WTC11 (cell line): Measurements from ENCODE around the gene SHISA9. TPM values are rescaled to one million over a fixed set of nuclear protein-coding genes. Genes with fewer than 3 reads are reported as not detected.

Experiments
- ATAC-seq: fragments of 200-7000 bp; cut with Tn5 transposase; 2 replicates; pipeline ENCODE4 v1.10.0; 2021; ENCODE audit warnings: mild to moderate bottlenecking, moderate library complexity
- CTCF ChIA-PET: fragments of 300-600 bp; sonication (Branson Sonifier 250); formaldehyde crosslinking; loops from one replicate; lab custom pipeline; 2021; ENCODE audit warnings: antibody characterized with exemption; lab: Charles Lee
- POLR2A ChIA-PET: fragments of 350-600 bp; sonication (Branson Sonifier 250); formaldehyde crosslinking; loops from one replicate; lab custom pipeline; 2021; ENCODE audit warnings: antibody characterized with exemption; lab: Charles Lee
- DNase-seq: peaks from one replicate; pipeline ENCODE4 v3.0.0; 2021; ENCODE audit warnings: low spot score
- H3K27ac Mint-ChIP-seq: 2 replicates; pipeline ENCODE4 v1.8.0; 2021; ENCODE audit warnings: mixed read lengths
- H3K27me3 Mint-ChIP-seq: 2 replicates; pipeline ENCODE4 v1.8.0; 2021; ENCODE audit warnings: low read depth, mild to moderate bottlenecking, moderate library complexity, mixed read lengths
- H3K36me3 Mint-ChIP-seq: 2 replicates; pipeline ENCODE4 v1.8.0; 2021; ENCODE audit warnings: mixed read lengths
- H3K4me1 Mint-ChIP-seq: 2 replicates; pipeline ENCODE4 v1.8.0; 2022; ENCODE audit warnings: mixed read lengths
- H3K4me3 Mint-ChIP-seq: 2 replicates; pipeline ENCODE4 v1.8.0; 2021; ENCODE audit warnings: mild to moderate bottlenecking, moderate library complexity, mixed read lengths
- H3K9me3 Mint-ChIP-seq: 2 replicates; pipeline ENCODE4 v1.8.0; 2021; ENCODE audit warnings: mixed read lengths
- E2F4 ChIP-seq: sonication (generic); formaldehyde crosslinking; IDR thresholded peaks from 2 replicates; pipeline ENCODE4 v1.8.1; 2022; ENCODE audit warnings: low read depth, mild to moderate bottlenecking, moderate library complexity, missing genetic modification reagents, borderline replicate concordance
- ELF4 ChIP-seq: sonication (generic); formaldehyde crosslinking; IDR thresholded peaks from 2 replicates; pipeline ENCODE4 v1.8.1; 2022; ENCODE audit warnings: low read depth, mild to moderate bottlenecking, moderate library complexity, missing genetic modification reagents
- FOXP1 ChIP-seq: sonication (generic); formaldehyde crosslinking; IDR thresholded peaks from 2 replicates; pipeline ENCODE4 v1.8.0; 2022; ENCODE audit warnings: missing genetic modification reagents, mild to moderate bottlenecking, moderate library complexity, borderline replicate concordance
- GRHL2 ChIP-seq: fragments of 250-450 bp; sonication (Bioruptor Pico); IDR thresholded peaks from 2 replicates; pipeline ENCODE4 v1.8.0; 2022; ENCODE audit warnings: mild to moderate bottlenecking, moderate library complexity; ENCODE audit not compliant: insufficient replicate concordance, severe bottlenecking
- IRF2 ChIP-seq: sonication (generic); formaldehyde crosslinking; IDR thresholded peaks from 2 replicates; pipeline ENCODE4 v1.8.0; 2022; ENCODE audit warnings: low read depth, missing genetic modification reagents, borderline replicate concordance
- JUN ChIP-seq: sonication (generic); formaldehyde crosslinking; IDR thresholded peaks from 2 replicates; pipeline ENCODE4 v1.8.0; 2023; ENCODE audit warnings: mild to moderate bottlenecking, missing genetic modification reagents
- NR2C2 ChIP-seq: sonication (generic); formaldehyde crosslinking; IDR thresholded peaks from 2 replicates; pipeline ENCODE4 v1.8.0; 2022; ENCODE audit warnings: mild to moderate bottlenecking, missing genetic modification reagents
- RELA ChIP-seq: sonication (generic); formaldehyde crosslinking; IDR thresholded peaks from 2 replicates; pipeline ENCODE4 v1.8.1; 2022; ENCODE audit warnings: missing genetic modification reagents, mild to moderate bottlenecking, borderline replicate concordance
- SMAD3 ChIP-seq: sonication (generic); formaldehyde crosslinking; IDR thresholded peaks from 2 replicates; pipeline ENCODE4 v1.8.0; 2022; ENCODE audit warnings: missing genetic modification reagents, mild to moderate bottlenecking, borderline replicate concordance
- SMAD4 ChIP-seq: sonication (generic); formaldehyde crosslinking; IDR thresholded peaks from 2 replicates; pipeline ENCODE4 v1.8.0; 2022; ENCODE audit warnings: mild to moderate bottlenecking, missing genetic modification reagents
- SP1 ChIP-seq: sonication (generic); formaldehyde crosslinking; conservative IDR thresholded peaks from 2 replicates; pipeline ENCODE4 v1.8.1; 2022; ENCODE audit warnings: missing genetic modification reagents
- STAT6 ChIP-seq: sonication (generic); formaldehyde crosslinking; conservative IDR thresholded peaks from 2 replicates; pipeline ENCODE4 v1.8.1; 2023; ENCODE audit warnings: mild to moderate bottlenecking, low read depth, missing genetic modification reagents, moderate library complexity
- ZBTB21 ChIP-seq: sonication (generic); formaldehyde crosslinking; IDR thresholded peaks from 2 replicates; pipeline ENCODE4 v1.8.1; 2023; ENCODE audit warnings: mild to moderate bottlenecking, missing genetic modification reagents, borderline replicate concordance
- ZBTB43 ChIP-seq: sonication (generic); formaldehyde crosslinking; IDR thresholded peaks from 2 replicates; pipeline ENCODE4 v1.8.1; 2023; ENCODE audit warnings: mild to moderate bottlenecking, missing genetic modification reagents
- ZNF138 ChIP-seq: sonication (generic); formaldehyde crosslinking; conservative IDR thresholded peaks from 2 replicates; pipeline ENCODE4 v1.8.1; 2022; ENCODE audit warnings: mild to moderate bottlenecking, moderate library complexity, missing genetic modification reagents
- ZNF317 ChIP-seq: sonication (generic); formaldehyde crosslinking; IDR thresholded peaks from 2 replicates; pipeline ENCODE4 v1.8.1; 2023; ENCODE audit warnings: low read depth, mild to moderate bottlenecking, moderate library complexity, missing genetic modification reagents, borderline replicate concordance
- total RNA-seq: library from RNA; stranded (reverse); gene quantifications from 3 replicates; pipeline ENCODE4 v1.2.3, GENCODE V29; 2021
- TF ChIP-seq, protein P1 (sequence below): sonication (generic); formaldehyde crosslinking; IDR thresholded peaks from 2 replicates; pipeline ENCODE4 v1.8.0; 2022; ENCODE audit warnings: mild to moderate bottlenecking, missing genetic modification reagents
- TF ChIP-seq, protein P2 (sequence below): sonication (generic); formaldehyde crosslinking; IDR thresholded peaks from 2 replicates; pipeline ENCODE4 v1.8.1; 2022; ENCODE audit warnings: mild to moderate bottlenecking, moderate library complexity, missing genetic modification reagents
- TF ChIP-seq, protein P3 (sequence below): sonication (generic); formaldehyde crosslinking; IDR thresholded peaks from 2 replicates; pipeline ENCODE4 v1.8.0; 2023; ENCODE audit warnings: missing genetic modification reagents

SHISA9 gene
- total RNA-seq, 1 experiment from 2014 or later = 37.5 TPM

- ChIA-PET CTCF (no interaction called here), POLR2A (no interaction called here)
- ATAC-seq = no peak
- H3K4me1 Mint-ChIP-seq = peaks cover 12% of the 10 kb centered on the region
- peaks cover 19% of the 10 kb centered on the region for H3K36me3 Mint-ChIP-seq
- no peaks in the 10 kb centered on the region; the same call in none of the 2 replicates for H3K27me3 Mint-ChIP-seq
- peaks cover 20% of the 10 kb centered on the region for H3K9me3 Mint-ChIP-seq
- no peak overlapping the region for H3K4me3 Mint-ChIP-seq
- DNase-seq = no peak
- TF ChIP-seq FOXP1 (CRISPR knock-in tag) = no peak
- no peak for TF ChIP-seq SMAD4 (CRISPR knock-in tag)
- TF ChIP-seq, protein P1, sequence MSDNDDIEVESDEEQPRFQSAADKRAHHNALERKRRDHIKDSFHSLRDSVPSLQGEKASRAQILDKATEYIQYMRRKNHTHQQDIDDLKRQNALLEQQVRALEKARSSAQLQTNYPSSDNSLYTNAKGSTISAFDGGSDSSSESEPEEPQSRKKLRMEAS (CRISPR knock-in tag) = no peak
- no peak overlapping the region for H3K27ac Mint-ChIP-seq
Observed at GRCh38 chr16:13223666-13224065, 322.3 kb downstream of the SHISA9 start.

- CTCF ChIA-PET = no interaction called here
- peaks cover 16% of the 10 kb centered on the region for H3K36me3 Mint-ChIP-seq
- DNase-seq = no peak
Observed at GRCh38 chr16:13229039-13229438, 327.6 kb downstream of the SHISA9 start.

DNA sequence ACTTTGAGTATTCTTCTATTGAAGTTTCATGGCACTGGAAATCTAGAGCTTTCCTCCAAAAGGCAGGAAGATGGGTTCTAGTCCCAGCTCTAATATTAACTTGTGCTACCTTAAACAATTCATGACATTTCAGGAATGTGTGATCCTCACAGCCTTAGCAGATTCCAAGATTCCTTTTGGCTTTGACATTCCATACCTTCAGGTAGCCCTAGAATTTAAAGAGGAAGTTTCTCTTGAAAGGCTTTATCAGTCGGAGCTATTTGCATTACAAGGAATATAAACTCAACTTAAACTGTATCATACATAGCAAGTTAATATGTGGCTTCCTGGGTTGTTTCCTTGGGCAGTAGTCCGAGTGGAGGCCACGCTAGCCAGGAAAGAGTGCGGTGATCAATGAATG, 330.0 kb downstream of the SHISA9 start:
- DNase-seq (no peak), ATAC-seq (peak; percentile 93)
- H3K4me3 Mint-ChIP-seq = no peak overlapping the region
- ChIA-PET POLR2A (interaction anchor here (0.6 to 1.4 kb wide), 2 partner anchors 43 to 330 kb away, joined by 5 to 8 read pairs; partner anchors contain the start of gene SHISA9), CTCF (interaction anchor here (1.2 kb wide), 1 partner anchor 101 kb away, joined by 3 read pairs; no protein-coding TSS in a partner anchor)
- peaks cover 49% of the 10 kb centered on the region for H3K4me1 Mint-ChIP-seq
- H3K27me3 Mint-ChIP-seq = no peaks in the 10 kb centered on the region; the same call in 1 of the 2 replicates
- H3K9me3 Mint-ChIP-seq = peaks cover 20% of the 10 kb centered on the region
- peaks cover 21% of the 10 kb centered on the region for H3K36me3 Mint-ChIP-seq
- peak overlapping the region; percentile 93 for H3K27ac Mint-ChIP-seq
- TF ChIP-seq FOXP1 (CRISPR knock-in tag) (no peak), E2F4 (CRISPR knock-in tag) (no peak), ZNF138 (CRISPR knock-in tag) (no peak), SMAD4 (CRISPR knock-in tag) (no peak), IRF2 (no peak), ELF4 (no peak), GRHL2 (CRISPR knock-in tag) (no peak), RELA (CRISPR knock-in tag) (no peak), ZBTB43 (CRISPR knock-in tag) (no peak), JUN (CRISPR knock-in tag) (no peak), STAT6 (no peak), SMAD3 (CRISPR knock-in tag) (no peak), NR2C2 (CRISPR knock-in tag) (no peak), ZBTB21 (CRISPR knock-in tag) (no peak), ZNF317 (no peak)
- TF ChIP-seq, protein P2, sequence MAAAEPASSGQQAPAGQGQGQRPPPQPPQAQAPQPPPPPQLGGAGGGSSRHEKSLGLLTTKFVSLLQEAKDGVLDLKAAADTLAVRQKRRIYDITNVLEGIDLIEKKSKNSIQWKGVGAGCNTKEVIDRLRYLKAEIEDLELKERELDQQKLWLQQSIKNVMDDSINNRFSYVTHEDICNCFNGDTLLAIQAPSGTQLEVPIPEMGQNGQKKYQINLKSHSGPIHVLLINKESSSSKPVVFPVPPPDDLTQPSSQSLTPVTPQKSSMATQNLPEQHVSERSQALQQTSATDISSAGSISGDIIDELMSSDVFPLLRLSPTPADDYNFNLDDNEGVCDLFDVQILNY (CRISPR knock-in tag) = no peak
- TF ChIP-seq, protein P3, sequence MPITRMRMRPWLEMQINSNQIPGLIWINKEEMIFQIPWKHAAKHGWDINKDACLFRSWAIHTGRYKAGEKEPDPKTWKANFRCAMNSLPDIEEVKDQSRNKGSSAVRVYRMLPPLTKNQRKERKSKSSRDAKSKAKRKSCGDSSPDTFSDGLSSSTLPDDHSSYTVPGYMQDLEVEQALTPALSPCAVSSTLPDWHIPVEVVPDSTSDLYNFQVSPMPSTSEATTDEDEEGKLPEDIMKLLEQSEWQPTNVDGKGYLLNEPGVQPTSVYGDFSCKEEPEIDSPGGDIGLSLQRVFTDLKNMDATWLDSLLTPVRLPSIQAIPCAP (CRISPR knock-in tag) = no peak

More at GRCh38 chr16:13229039-13229438, 327.6 kb downstream of the SHISA9 start:
- H3K27ac Mint-ChIP-seq = peak overlapping the region; percentile 40; the same call in 1 of the 2 replicates
- H3K4me3 Mint-ChIP-seq = no peak overlapping the region
- peaks cover 22% of the 10 kb centered on the region for H3K9me3 Mint-ChIP-seq
- ATAC-seq = no peak
- no peaks in the 10 kb centered on the region; the same call in 1 of the 2 replicates for H3K27me3 Mint-ChIP-seq
- POLR2A ChIA-PET = no interaction called here
- H3K4me1 Mint-ChIP-seq = peaks cover 45% of the 10 kb centered on the region
- TF ChIP-seq SP1 (CRISPR knock-in tag) = no peak
